Ishikawa (cell line): Measurements from ENCODE around the gene CPM.

Experiments used
- REST ChIP-seq: IDR thresholded peaks from 2 replicates; pipeline ENCODE4 v1.6.1; 2012; ENCODE audit warnings: low read depth, mild to moderate bottlenecking
- TAF1 ChIP-seq: IDR thresholded peaks from 2 replicates; pipeline ENCODE4 v1.6.1; 2012; ENCODE audit warnings: low read depth, mild to moderate bottlenecking

- TF ChIP-seq REST, result no peak
- TF ChIP-seq TAF1, result no peak
Observed at GRCh38 chr12:68854078-68854468, 78.9 kb downstream of the CPM start.
